Mesodermal cell (in vitro differentiated cells): ENCODE data around the gene FBXO47.

Experiments
- H3K27ac ChIP-seq: 2 replicates; pipeline ENCODE4 v1.7.0; 2013; ENCODE audit warnings: mild to moderate bottlenecking, low read depth, low read length, moderate library complexity; ENCODE audit not compliant: severe bottlenecking
- H3K36me3 ChIP-seq: 2 replicates; pipeline ENCODE4 v1.7.1; 2013; ENCODE audit warnings: mild to moderate bottlenecking, low read length, moderate library complexity; ENCODE audit not compliant: control insufficient read depth, insufficient read depth
- H3K4me1 ChIP-seq: one replicate; pipeline ENCODE4 v1.7.1; 2013; ENCODE audit warnings: mild to moderate bottlenecking, low read length; ENCODE audit not compliant: insufficient read depth, control insufficient read depth, poor library complexity, severe bottlenecking
- H3K4me3 ChIP-seq: 2 replicates; pipeline ENCODE4 v1.7.0; 2013; ENCODE audit warnings: low read length, control low read depth, mild to moderate bottlenecking; ENCODE audit not compliant: insufficient read depth, poor library complexity, severe bottlenecking; ENCODE audit errors: extremely low read depth
- H3K9me3 ChIP-seq: 2 replicates; pipeline ENCODE4 v1.7.1; 2013; ENCODE audit warnings: mild to moderate bottlenecking, low read length, moderate library complexity; ENCODE audit not compliant: control insufficient read depth
- WGBS, 2 experiments: methylation state at CpG; one replicate each; pipeline ENCODE4 v1.1.5; 2013; ENCODE audit warnings: missing lambda C conversion rate in 2 of 2; ENCODE audit not compliant: insufficient coverage in 2 of 2; 5-methylcytosine and 5-hydroxymethylcytosine counted together

Gene FBXO47

DNA sequence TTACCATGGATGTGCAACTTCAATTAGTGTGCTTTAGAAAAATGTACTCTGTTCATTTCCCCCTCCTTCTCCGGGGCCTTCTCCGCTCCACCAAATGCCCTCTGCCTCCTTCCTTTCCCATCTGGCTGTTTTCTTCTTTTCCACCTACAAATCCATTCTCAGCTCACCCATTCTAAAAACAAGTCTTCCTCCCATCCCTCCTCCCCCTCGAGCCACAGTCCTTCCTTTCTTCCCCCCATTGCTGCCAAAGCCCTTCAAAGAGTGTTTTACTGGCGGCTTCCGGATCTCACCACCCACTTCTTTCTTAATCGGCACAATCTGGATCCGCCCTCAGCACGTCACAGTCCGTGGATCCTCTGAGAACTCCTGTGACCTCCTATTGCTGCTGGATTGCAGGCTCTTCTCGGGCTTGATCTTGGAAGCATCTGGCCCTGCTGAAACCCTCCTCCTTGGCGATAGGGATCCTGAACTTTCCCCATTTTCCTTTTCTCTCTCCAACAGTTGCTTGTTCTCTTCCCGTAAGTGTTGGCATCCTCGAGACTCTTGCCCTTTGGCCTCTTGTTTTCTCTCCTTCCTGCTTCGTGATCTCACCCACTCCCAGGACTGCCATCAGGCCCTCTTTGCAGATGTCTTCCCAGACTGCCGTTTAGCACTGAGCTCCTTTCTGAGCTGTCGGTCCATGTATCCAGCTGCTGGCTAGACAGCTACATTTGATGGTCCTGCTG lies 36.0 kb upstream of the FBXO47 start:
- no peaks in the 10 kb centered on the region for H3K4me1 ChIP-seq
- H3K36me3 ChIP-seq, result no peaks in the 10 kb centered on the region
- no peak overlapping the region for H3K4me3 ChIP-seq
- H3K27ac ChIP-seq, result no peak overlapping the region
- 86 to 88% methylated on average over 16 of the region's 16 CpGs for WGBS, 2 experiments
- H3K9me3 ChIP-seq, result no peaks in the 10 kb centered on the region

DNA sequence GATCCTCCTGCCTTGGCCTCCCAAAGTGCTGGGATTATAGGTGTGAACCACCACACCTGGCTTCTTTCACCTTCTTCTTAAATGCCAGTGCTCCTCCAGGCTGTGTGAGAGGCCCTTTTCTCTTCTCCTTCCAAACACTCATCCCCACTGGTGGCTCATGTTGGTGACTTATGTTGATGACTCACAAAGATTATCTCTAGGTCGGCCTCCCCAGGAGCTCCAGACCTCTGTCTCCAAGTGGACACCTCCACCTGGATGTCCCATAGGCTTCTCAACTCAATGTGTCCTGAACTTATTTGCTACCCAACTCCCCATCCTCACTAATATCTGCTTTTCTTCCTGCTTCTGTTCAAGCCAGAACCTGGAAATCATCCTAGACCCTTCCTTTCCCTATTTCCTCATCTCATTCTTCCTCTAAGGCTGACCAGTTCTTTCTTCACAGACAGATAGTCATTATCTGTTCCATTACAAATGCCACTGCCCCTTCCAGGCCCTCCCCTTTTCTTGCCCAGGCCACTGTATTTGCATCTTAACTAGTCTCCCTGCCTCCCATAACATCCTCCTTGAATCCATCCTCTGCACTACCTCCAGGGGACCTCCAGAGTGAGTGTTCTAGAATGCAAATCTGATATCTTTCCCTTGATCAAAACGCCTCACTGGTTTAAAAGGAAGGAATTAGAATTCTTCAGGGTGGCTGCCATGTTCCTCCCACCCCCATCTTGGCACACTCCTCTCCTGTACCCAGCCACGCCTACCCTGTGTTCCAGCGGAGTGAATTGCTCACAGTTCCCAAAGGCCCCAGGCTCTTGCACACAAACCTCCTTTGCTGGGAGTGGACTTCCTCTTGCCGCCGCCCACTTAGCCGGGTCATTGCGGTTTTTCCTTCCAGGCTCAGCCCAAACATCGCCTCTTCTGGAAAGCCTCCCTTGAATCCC lies 34.8 kb upstream of the FBXO47 start:
- no peak overlapping the region for H3K4me3 ChIP-seq
- H3K27ac ChIP-seq, result no peak overlapping the region
- no peaks in the 10 kb centered on the region for H3K4me1 ChIP-seq
- H3K36me3 ChIP-seq, result no peaks in the 10 kb centered on the region
- peaks cover 8% of the 10 kb centered on the region for H3K9me3 ChIP-seq
- WGBS, 2 experiments, result 78% methylated on average over 8 of the region's 9 CpGs

DNA sequence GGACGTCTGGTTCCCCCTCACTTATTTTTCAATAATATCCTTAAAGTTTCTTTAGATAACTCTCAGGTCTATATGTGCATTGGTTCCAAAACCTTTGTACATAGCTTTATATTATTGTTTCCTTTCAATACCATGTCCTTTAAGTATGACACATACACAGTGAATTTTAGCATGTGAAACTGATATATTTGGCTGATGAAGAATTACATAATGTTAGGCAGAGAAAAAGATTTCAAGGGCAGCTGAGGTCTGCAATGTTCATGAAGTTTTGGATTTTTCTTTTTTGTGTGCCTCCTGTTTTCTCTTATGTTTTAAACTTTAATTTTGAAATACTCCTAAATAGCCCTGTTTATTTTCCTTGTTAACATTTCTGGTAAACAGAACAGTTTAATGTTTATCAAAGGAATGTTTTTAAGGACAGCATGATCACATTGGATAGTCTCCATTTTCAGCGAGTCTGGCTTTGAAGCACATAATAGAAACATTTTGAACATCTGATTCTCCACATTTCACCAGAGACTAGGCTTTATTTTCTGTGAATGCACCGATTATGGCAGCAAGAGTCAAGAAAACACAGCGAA lies 32.9 kb upstream of the FBXO47 start:
- 82 to 92% methylated on average over 2 to 3 of the region's 4 CpGs for WGBS, 2 experiments
- Histone ChIP-seq H3K4me3 (no peak overlapping the region), H3K4me1 (no peaks in the 10 kb centered on the region), H3K36me3 (no peaks in the 10 kb centered on the region), H3K9me3 (peaks cover 15% of the 10 kb centered on the region), H3K27ac (no peak overlapping the region)

DNA sequence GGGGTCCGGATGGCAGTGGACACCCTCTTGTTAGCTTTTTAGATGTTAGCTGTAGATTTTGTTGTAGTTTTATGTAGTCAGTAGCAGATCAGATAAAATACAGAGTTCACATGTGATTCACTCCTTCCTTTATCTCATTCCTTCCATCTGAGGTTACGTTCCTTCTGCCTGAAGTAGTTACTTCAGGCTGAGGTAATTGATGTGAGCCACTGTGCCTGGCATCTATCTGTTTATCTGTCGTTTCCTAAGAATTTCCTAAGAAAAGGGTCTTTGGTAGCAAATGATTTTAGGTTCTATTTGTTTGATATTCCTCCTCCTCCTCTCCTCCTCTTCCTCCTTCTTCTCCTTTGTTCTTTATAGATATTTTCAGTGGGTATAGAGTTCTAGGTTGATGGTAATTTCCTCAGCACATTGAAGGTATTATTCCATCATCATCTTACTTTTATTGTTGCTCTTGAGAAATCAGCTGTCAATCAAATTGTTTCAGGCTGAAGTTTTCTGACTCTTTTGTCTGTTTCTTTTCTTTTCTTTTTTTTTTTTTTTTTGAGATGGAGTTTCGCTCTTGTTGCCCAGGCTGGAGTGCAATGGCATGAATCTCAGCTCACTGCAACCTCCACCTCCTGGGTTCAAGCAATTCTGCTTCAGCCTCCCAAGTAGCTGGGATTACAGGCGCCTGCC lies 29.6 kb upstream of the FBXO47 start:
- no peak overlapping the region for H3K4me3 ChIP-seq
- 86% methylated on average over 1 of the region's 5 CpGs; no CpG with 5 or more reads in 1 of the 2 experiments for WGBS, 2 experiments

DNA sequence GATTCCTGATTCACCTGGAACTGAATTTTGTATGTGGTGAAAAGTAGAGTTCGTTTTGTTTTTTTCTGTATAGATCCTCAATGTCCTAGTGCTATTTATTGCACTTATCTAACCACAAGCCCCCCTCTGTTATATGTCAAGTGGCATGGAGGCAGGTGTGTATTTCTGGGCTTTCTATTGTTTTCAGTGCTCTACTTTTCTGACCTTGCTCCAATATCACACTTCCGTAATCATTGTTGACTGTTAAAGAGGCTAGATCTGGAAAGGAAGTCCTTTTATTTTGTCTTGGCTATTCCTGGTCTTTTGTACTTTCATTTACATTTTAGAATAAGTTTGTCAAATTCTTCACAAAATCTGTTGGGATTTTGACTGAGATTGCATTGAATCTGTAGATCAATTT lies 26.8 kb upstream of the FBXO47 start:
- peaks cover 15% of the 10 kb centered on the region for H3K9me3 ChIP-seq
- H3K4me3 ChIP-seq, result no peak overlapping the region
- no peaks in the 10 kb centered on the region for H3K36me3 ChIP-seq
- no CpG with 5 or more reads among the region's 2 CpGs for WGBS, 2 experiments
- no peak overlapping the region for H3K27ac ChIP-seq
- no peaks in the 10 kb centered on the region for H3K4me1 ChIP-seq

More for the DNA sequence above, 29.6 kb upstream of the FBXO47 start:
- H3K9me3 ChIP-seq, result peaks cover 15% of the 10 kb centered on the region
- no peak overlapping the region for H3K27ac ChIP-seq
- no peaks in the 10 kb centered on the region for H3K4me1 ChIP-seq
- no peaks in the 10 kb centered on the region for H3K36me3 ChIP-seq

DNA sequence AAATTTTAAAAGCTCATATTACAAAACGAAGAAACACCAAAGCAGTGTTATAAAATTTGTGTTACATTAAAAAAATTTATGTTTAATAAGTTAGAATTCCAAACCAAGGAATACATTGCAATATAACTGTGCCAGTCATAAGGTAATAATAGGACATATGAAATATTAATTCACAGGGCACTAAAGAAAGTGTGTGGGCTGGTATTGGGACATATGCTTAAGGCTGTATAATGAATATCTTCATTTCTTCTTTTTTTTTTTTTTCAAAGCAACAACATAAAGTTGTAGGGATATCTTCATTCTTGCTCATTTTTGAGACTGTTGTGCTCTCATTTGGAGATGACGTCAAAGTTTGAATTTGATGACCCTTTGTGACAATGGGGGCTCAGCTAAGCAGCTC lies 17.5 kb upstream of the FBXO47 start:
- no peak overlapping the region for H3K4me3 ChIP-seq

DNA sequence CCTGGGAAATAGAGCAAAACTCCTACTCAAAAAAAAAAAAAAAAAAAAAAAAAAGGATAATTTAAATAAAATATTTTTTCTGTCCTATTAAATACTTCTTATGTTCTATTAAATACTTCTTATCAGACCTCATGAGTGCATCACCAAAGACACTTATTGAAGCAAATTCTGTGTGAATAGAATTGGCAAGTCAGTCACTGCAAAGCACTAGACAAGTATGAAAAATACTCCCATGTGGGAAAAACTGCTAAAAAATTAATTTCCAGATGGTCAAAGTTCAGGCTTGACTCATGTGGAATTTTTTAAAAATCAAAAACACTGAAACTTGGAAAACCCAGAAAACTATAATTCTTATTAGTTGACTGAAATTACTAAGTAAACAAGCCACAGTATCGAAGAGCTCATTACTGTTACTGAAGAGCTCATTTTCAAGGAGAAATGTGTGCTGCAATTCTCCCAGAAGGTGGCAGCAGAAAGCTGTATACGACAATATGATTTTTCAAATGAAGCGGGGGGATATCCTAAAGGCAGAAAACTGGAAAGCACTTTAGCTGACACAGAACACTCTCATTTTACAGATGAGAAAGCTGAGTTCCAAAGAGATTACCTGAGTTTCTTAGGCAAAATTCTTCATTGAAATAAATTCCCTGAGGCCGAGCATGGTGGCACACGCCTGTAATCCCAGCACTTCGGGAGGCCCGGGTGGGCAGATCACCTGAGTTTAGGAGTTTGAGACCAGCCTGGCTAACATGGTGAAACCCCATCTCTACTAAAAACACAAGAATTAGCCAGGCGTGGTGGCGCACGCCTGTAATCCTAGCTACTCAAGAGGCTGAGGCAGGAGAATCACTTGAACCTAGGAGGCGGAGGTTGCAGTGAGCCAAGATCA lies 15.9 kb upstream of the FBXO47 start:
- Histone ChIP-seq H3K4me1 (no peaks in the 10 kb centered on the region), H3K27ac (no peak overlapping the region), H3K36me3 (no peaks in the 10 kb centered on the region), H3K9me3 (no peaks in the 10 kb centered on the region), H3K4me3 (no peak overlapping the region)
- WGBS, 2 experiments, result 74 to 87% methylated on average over 9 to 10 of the region's 11 CpGs

More for the DNA sequence above, 17.5 kb upstream of the FBXO47 start:
- H3K36me3 ChIP-seq, result no peaks in the 10 kb centered on the region
- no peak overlapping the region for H3K27ac ChIP-seq
- no CpG with 5 or more reads among the region's 2 CpGs for WGBS, 2 experiments
- no peaks in the 10 kb centered on the region for H3K4me1 ChIP-seq
- H3K9me3 ChIP-seq, result no peaks in the 10 kb centered on the region

DNA sequence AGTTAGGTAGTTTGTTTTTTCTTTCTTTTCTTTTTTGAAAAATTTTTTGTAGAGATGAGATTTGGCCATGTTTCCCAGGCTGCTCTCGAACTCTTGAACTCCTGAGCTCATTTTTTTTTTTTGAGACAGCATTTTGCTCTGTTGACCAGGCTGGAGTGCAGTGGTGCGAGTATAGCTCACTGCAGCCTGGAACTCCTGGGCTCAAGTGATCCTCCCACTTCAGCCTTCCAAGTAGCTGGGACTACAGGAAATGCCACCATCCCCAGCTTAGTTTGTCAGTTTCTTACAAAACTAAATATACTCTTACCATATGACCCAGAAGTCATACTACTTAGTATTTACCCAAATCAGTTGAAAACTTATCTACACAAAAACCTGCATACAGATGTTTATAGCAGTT lies 14.4 kb upstream of the FBXO47 start:
- H3K4me3 ChIP-seq, result no peak overlapping the region
- H3K36me3 ChIP-seq, result no peaks in the 10 kb centered on the region
- WGBS, 2 experiments, result 78 to 89% methylated on average over 2 of the region's 2 CpGs
- H3K9me3 ChIP-seq, result no peaks in the 10 kb centered on the region
- no peaks in the 10 kb centered on the region for H3K4me1 ChIP-seq
- H3K27ac ChIP-seq, result no peak overlapping the region

DNA sequence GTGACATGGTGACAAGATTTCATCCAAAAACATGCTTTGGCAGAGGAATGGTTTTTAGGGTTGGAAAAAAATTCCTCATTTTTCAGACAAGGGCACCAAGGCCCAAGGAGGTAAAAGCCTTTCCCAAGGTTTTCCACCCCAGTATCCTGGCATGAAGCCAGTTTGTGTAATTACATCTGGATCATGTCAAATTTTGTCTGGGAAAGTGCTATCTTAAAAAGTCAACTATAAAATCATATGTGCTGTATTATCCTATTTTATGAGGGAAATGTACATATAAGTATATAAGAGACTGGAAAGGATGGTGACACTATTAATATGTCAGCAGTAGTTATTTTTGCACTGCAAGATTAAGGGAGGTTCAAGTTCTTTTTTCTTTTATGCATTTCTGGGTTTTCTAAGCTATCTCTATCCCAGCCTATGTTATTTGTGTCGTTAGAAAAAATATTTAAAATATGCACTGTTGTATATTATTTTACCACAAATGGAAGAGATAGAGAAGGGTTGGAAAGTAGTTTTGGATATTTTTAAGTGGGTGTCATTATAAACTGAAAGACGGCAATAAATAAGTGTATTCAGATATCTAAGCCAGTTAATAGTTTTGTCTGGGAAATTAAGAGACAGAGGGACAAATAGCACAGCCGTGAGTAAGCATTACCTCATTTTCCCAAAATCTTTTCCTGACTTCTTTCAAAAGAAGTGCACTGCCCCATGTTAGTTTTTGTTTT lies 13.5 kb upstream of the FBXO47 start:
- Histone ChIP-seq H3K27ac (no peak overlapping the region), H3K36me3 (no peaks in the 10 kb centered on the region), H3K9me3 (no peaks in the 10 kb centered on the region), H3K4me3 (no peak overlapping the region), H3K4me1 (no peaks in the 10 kb centered on the region)
- WGBS, 2 experiments, result 88% methylated on average over 1 of the region's 3 CpGs; no CpG with 5 or more reads in 1 of the 2 experiments
